Activated naive CD4-positive, alpha-beta T cell treated with anti-CD3 and anti-CD28 coated beads for 36 hours (primary cell): ENCODE measurements around the gene ZFAND3. TPM values are rescaled to one million over a fixed set of nuclear protein-coding genes. Genes with fewer than 3 reads are reported as not detected.
"Not testable (repeated sequence)": the region's sequence is repeated elsewhere in the genome, so short reads cannot be mapped to it uniquely, and the experiment has no call there.

Source experiments
- CTCF ChIA-PET: fragments of 350-600 bp; sonication (Branson Sonifier 250); formaldehyde crosslinking; loops from one replicate; lab custom pipeline; 2021; ENCODE audit warnings: antibody characterized with exemption; lab: Charles Lee
- DNase-seq: peaks from one replicate; pipeline ENCODE4 v3.0.0-alpha.2; 2020
- H3K27ac Mint-ChIP-seq: one replicate; pipeline ENCODE4 v1.8.0; 2021; ENCODE audit warnings: mild to moderate bottlenecking, mixed read lengths
- H3K27me3 Mint-ChIP-seq: one replicate; pipeline ENCODE4 v1.8.0; 2021; ENCODE audit warnings: low read depth, mixed read lengths
- H3K36me3 Mint-ChIP-seq: one replicate; pipeline ENCODE4 v1.8.0; 2021; ENCODE audit warnings: low read depth, mixed read lengths
- H3K4me1 Mint-ChIP-seq: one replicate; pipeline ENCODE4 v1.8.0; 2021; ENCODE audit warnings: low read depth, mixed read lengths
- H3K4me3 Mint-ChIP-seq: one replicate; pipeline ENCODE4 v1.8.0; 2021; ENCODE audit warnings: mild to moderate bottlenecking, moderate library complexity, mixed read lengths
- H3K9me3 Mint-ChIP-seq: one replicate; pipeline ENCODE4 v1.8.0; 2021; ENCODE audit warnings: mixed read lengths
- intact Hi-C: fragments of 100-400 bp; cut with micrococcal nuclease; formaldehyde crosslinking; loops from one replicate; pipeline ENCODE4 v1.15.1; 2023
- total RNA-seq, 2 experiments: library from RNA; stranded (reverse); gene quantifications; one replicate each; pipeline ENCODE4 v1.2.3, GENCODE V29; 2021

Gene ZFAND3
- total RNA-seq, 2 experiments from 2014 or later = 33.6 to 35.3 TPM

GRCh38 chr6:37936906-37937305, 117.4 kb downstream of the ZFAND3 start:
- Mint-ChIP-seq H3K9me3 (no peaks in the 10 kb centered on the region), H3K27ac (no peak overlapping the region), H3K36me3 (peaks cover 9% of the 10 kb centered on the region), H3K27me3 (no peaks in the 10 kb centered on the region), H3K4me3 (no peak overlapping the region), H3K4me1 (peaks cover 47% of the 10 kb centered on the region)
- CTCF ChIA-PET = interaction anchor here (0.6 to 0.9 kb wide), 3 partner anchors 14 to 515 kb away, joined by 3 to 4 read pairs (median 3); no protein-coding TSS in a partner anchor
- intact Hi-C loops = no loop called here
- no peak for DNase-seq

GRCh38 chr6:37938909-37939308, 119.4 kb downstream of the ZFAND3 start:
- CTCF ChIA-PET = no interaction called here
- intact Hi-C loops = no loop called here
- Mint-ChIP-seq H3K27ac (no peak overlapping the region), H3K4me3 (no peak overlapping the region), H3K27me3 (no peaks in the 10 kb centered on the region), H3K4me1 (peaks cover 57% of the 10 kb centered on the region), H3K36me3 (peaks cover 5% of the 10 kb centered on the region), H3K9me3 (no peaks in the 10 kb centered on the region)
- no peak for DNase-seq

GRCh38 chr6:37940074-37940847, 120.7 kb downstream of the ZFAND3 start:
- peak; percentile 9 for DNase-seq
- Mint-ChIP-seq H3K27ac (no peak overlapping the region), H3K36me3 (peaks cover 3% of the 10 kb centered on the region), H3K9me3 (no peaks in the 10 kb centered on the region), H3K4me3 (no peak overlapping the region), H3K4me1 (peaks cover 57% of the 10 kb centered on the region), H3K27me3 (no peaks in the 10 kb centered on the region)
- intact Hi-C loops = no loop called here
- CTCF ChIA-PET = interaction anchor here (0.6 to 2.1 kb wide), 2 partner anchors 11 to 22 kb away, joined by 4 to 6 read pairs; no protein-coding TSS in a partner anchor

- CTCF ChIA-PET = interaction anchor here (0.7 to 2.1 kb wide), 2 partner anchors 13 to 38 kb away, joined by 4 to 6 read pairs; no protein-coding TSS in a partner anchor
- Mint-ChIP-seq H3K27me3 (no peaks in the 10 kb centered on the region), H3K36me3 (peaks cover 3% of the 10 kb centered on the region), H3K9me3 (no peaks in the 10 kb centered on the region), H3K4me3 (no peak overlapping the region), H3K4me1 (peaks cover 56% of the 10 kb centered on the region), H3K27ac (no peak overlapping the region)
- no peak for DNase-seq
- intact Hi-C loops = no loop called here
Measured at GRCh38 chr6:37941871-37942270, 122.3 kb downstream of the ZFAND3 start.

- CTCF ChIA-PET = no interaction called here
- intact Hi-C loops = no loop called here
- no peak overlapping the region for H3K27ac Mint-ChIP-seq
- H3K36me3 Mint-ChIP-seq = peaks cover 3% of the 10 kb centered on the region
- no peak for DNase-seq
- no peaks in the 10 kb centered on the region for H3K9me3 Mint-ChIP-seq
- H3K4me3 Mint-ChIP-seq = no peak overlapping the region
- no peaks in the 10 kb centered on the region for H3K27me3 Mint-ChIP-seq
- peaks cover 51% of the 10 kb centered on the region for H3K4me1 Mint-ChIP-seq
Measured at GRCh38 chr6:37942606-37943376, 123.3 kb downstream of the ZFAND3 start.

GRCh38 chr6:37943436-37944058, 124.0 kb downstream of the ZFAND3 start:
- intact Hi-C loops = no loop called here
- Mint-ChIP-seq H3K4me3 (no peak overlapping the region), H3K27ac (no peak overlapping the region), H3K9me3 (peaks cover 4% of the 10 kb centered on the region), H3K36me3 (peaks cover 7% of the 10 kb centered on the region), H3K27me3 (no peaks in the 10 kb centered on the region), H3K4me1 (peaks cover 48% of the 10 kb centered on the region)
- CTCF ChIA-PET = no interaction called here
- no peak for DNase-seq

GRCh38 chr6:37946057-37946456, 126.5 kb downstream of the ZFAND3 start:
- no peak for DNase-seq
- Mint-ChIP-seq H3K27me3 (no peaks in the 10 kb centered on the region), H3K27ac (no peak overlapping the region), H3K9me3 (peaks cover 5% of the 10 kb centered on the region), H3K4me3 (no peak overlapping the region), H3K4me1 (peaks cover 60% of the 10 kb centered on the region), H3K36me3 (peaks cover 6% of the 10 kb centered on the region)
- intact Hi-C loops = no loop called here
- CTCF ChIA-PET = no interaction called here

- Mint-ChIP-seq H3K4me3 (no peak overlapping the region), H3K9me3 (peaks cover 5% of the 10 kb centered on the region), H3K36me3 (peaks cover 6% of the 10 kb centered on the region), H3K4me1 (peaks cover 71% of the 10 kb centered on the region), H3K27ac (no peak overlapping the region), H3K27me3 (no peaks in the 10 kb centered on the region)
- intact Hi-C loops = no loop called here
- CTCF ChIA-PET = interaction anchor here (0.6 kb wide), 1 partner anchor 293 kb away, joined by 3 read pairs; no protein-coding TSS in a partner anchor
- no peak for DNase-seq
Measured at GRCh38 chr6:37947468-37947867, 127.9 kb downstream of the ZFAND3 start.

GRCh38 chr6:37948584-37948983, 129.1 kb downstream of the ZFAND3 start:
- H3K9me3 Mint-ChIP-seq, H3K36me3 Mint-ChIP-seq, DNase-seq, H3K4me3 Mint-ChIP-seq, intact Hi-C loops, H3K27ac Mint-ChIP-seq, CTCF ChIA-PET, H3K27me3 Mint-ChIP-seq: not testable (repeated sequence)
- H3K4me1 Mint-ChIP-seq = peaks cover 67% of the 10 kb centered on the region

GRCh38 chr6:37952027-37952426, 132.5 kb downstream of the ZFAND3 start:
- intact Hi-C loops = no loop called here
- Mint-ChIP-seq H3K36me3 (peaks cover 6% of the 10 kb centered on the region), H3K27ac (no peak overlapping the region), H3K4me1 (peaks cover 43% of the 10 kb centered on the region), H3K4me3 (no peak overlapping the region), H3K9me3 (peaks cover 5% of the 10 kb centered on the region), H3K27me3 (no peaks in the 10 kb centered on the region)
- no peak for DNase-seq
- CTCF ChIA-PET = no interaction called here

GRCh38 chr6:37954791-37955190, 135.3 kb downstream of the ZFAND3 start:
- no peaks in the 10 kb centered on the region for H3K36me3 Mint-ChIP-seq
- peaks cover 34% of the 10 kb centered on the region for H3K4me1 Mint-ChIP-seq
- no peaks in the 10 kb centered on the region for H3K9me3 Mint-ChIP-seq
- no peaks in the 10 kb centered on the region for H3K27me3 Mint-ChIP-seq
- H3K27ac Mint-ChIP-seq = no peak overlapping the region
- DNase-seq = no peak
- H3K4me3 Mint-ChIP-seq = no peak overlapping the region
- CTCF ChIA-PET = interaction anchor here (0.7 to 1.0 kb wide), 2 partner anchors 79 to 539 kb away, joined by 3 to 6 read pairs; no protein-coding TSS in a partner anchor
- intact Hi-C loops = no loop called here

- DNase-seq = no peak
- Mint-ChIP-seq H3K4me1 (peaks cover 36% of the 10 kb centered on the region), H3K27me3 (no peaks in the 10 kb centered on the region), H3K27ac (no peak overlapping the region), H3K36me3 (no peaks in the 10 kb centered on the region), H3K4me3 (no peak overlapping the region), H3K9me3 (no peaks in the 10 kb centered on the region)
- CTCF ChIA-PET = no interaction called here
- intact Hi-C loops = no loop called here
Measured at GRCh38 chr6:37956711-37957275, 137.3 kb downstream of the ZFAND3 start.
